NCI-H146 treated with DMSO at 0.1 percent for 48 hours (cell line): ENCODE results near the gene PCGF2.
"Not testable (repeated sequence)": the region's sequence is repeated elsewhere in the genome, so short reads cannot be mapped to it uniquely, and the experiment has no call there.

Experiments
- DNase-seq: peaks from one replicate; lab custom pipeline; 2025; ENCODE audit not compliant: unreplicated experiment; lab: John Stamatoyannopoulos, UW

The PCGF2 gene

DNA sequence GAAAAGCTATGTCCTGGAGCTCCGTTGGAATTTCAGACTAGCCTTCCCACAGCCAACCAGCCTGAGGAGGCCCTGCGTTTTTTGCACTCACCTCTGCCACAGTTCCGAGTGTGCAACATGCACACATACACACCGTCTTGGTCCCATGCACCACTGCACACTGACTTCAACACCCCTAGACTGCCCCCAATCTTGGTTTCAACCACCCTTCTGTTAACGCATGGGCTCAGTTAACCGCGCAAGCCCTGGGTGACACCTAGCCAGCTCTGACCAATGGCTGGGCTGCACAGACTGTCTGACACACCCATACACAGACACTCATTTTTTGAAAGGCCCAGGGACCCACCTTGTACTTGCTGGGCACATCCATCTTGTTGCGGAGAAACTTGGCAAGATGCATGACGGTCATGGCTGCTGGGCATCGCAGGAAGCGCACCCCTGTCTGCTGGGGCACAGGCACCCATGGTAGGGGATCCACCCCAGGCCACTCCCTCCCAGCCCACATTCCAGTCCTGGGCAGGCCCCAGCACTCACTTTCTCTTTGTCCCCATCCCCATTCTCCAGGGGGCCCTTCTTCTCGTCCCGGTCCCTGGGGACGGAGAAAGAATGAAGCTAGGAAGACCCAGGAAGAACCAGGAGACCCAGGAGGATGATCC is 10.0 kb downstream of the PCGF2 start:
- DNase-seq, result no peak

GRCh38 chr17:38735161-38735997 is 12.8 kb downstream of the PCGF2 start:
- no peak for DNase-seq

- DNase-seq, result no peak
Measured at GRCh38 chr17:38733982-38734973, 13.9 kb downstream of the PCGF2 start.

GRCh38 chr17:38733282-38733981 is 14.7 kb downstream of the PCGF2 start:
- no peak for DNase-seq

GRCh38 chr17:38732376-38733281 is 15.5 kb downstream of the PCGF2 start:
- DNase-seq, result no peak

- no peak for DNase-seq
Measured at GRCh38 chr17:38731526-38732294, 16.4 kb downstream of the PCGF2 start.

GRCh38 chr17:38730526-38731379 is 17.4 kb downstream of the PCGF2 start:
- peak; percentile 16 for DNase-seq

DNA sequence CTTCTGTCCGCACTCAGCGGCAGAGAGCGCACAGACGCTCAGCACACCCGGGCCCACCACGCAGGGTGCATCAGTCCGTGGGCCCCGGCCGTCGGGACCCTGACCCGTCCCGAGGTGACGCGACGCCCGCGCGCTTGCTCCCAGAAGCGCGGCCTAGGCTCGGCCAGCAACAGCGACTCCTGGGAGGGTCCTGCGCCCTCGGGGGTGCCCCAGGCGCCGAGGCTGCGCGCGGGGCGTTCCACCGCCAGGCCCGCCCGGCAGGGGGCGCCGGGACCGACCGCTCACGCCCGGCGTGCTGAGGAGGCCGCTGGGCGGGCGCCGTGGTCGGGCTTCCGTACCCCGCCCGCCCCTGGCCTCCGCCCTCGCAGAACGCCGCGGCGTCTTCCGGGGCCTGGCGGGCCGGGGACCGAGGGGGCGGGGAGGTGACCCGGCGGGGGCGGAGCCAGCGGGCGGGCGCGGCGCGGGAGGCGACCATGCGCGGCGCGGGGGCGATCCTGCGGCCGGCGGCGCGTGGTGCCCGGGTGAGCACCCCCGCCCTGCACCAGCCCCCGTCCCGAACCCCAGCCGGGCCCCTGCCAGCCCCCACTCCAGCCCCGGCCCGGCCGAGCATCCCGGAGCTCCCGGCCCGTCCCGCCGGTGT is 18.1 kb downstream of the PCGF2 start, which contains the start of gene CISD3:
Gene CISD3, plus strand, starts transcription at position 456 of the 640 bp plus-strand sequence. Its CDS starts 18 bp downstream, at position 474.
- DNase-seq, result peak; percentile 56

GRCh38 chr17:38729368-38729885 is 18.7 kb downstream of the PCGF2 start:
- DNase-seq, result no peak

GRCh38 chr17:38728290-38728831 is 19.8 kb downstream of the PCGF2 start:
- DNase-seq, result no peak

DNA sequence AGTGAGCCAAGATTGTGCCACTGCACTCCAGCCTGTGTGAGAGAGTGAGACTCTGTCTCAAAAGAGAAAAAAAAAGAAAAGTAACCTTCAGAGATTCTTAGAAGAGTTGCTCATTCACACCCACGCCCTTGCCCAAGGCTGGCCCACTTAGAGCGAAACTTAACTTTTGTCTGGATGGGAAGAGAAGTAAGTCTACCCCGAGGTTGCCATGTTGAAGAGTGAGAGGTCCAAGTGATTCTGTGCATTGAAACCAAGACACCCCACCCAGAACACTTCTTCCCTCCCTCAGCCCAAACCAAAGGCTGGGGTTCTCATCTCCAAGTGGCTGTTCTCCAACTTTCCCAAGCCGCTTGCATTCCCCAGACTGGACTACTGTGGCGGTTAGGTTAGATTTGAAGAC is 20.4 kb downstream of the PCGF2 start:
- no peak for DNase-seq

GRCh38 chr17:38726145-38726544 is 22.0 kb downstream of the PCGF2 start:
- DNase-seq, result not testable (repeated sequence)

DNA sequence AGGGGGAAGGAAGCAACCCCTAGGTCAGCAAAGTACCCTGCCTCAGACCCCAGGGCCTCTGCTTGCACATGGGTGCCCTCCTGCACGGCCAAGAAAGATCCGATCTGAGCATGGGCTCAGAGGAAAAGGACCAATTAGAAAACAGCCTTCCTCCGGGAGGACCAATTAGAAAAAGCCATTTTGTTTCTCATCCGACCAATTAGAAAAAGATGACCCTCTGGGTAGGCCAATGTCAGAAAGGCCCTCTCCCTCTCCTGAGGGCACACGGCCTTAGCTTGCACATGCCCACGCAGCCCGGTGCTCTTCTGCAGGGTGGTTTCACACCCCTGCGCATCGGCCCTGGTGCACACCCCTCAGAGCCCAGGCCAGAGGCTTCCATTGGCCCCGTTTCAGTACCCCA is 23.1 kb downstream of the PCGF2 start:
- DNase-seq, result no peak

GRCh38 chr17:38724337-38724988 is 23.7 kb downstream of the PCGF2 start:
- DNase-seq, result no peak

DNA sequence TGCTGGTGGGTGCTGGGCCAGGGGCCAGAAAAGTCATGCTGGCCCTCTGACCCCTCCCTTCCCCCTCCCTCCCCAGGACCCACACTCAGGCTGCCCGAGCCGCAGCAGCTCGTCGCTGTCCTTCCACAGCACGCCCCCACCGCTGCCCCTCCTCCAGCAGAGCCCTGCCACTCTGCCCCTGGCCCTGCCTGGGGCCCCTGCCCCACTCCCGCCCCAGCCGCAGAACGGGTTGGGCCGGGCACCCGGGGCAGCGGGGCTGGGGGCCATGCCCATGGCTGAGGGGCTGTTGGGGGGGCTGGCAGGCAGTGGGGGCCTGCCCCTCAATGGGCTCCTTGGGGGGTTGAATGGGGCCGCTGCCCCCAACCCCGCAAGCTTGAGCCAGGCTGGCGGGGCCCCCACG is 26.3 kb downstream of the PCGF2 start:
- DNase-seq, result no peak

DNA sequence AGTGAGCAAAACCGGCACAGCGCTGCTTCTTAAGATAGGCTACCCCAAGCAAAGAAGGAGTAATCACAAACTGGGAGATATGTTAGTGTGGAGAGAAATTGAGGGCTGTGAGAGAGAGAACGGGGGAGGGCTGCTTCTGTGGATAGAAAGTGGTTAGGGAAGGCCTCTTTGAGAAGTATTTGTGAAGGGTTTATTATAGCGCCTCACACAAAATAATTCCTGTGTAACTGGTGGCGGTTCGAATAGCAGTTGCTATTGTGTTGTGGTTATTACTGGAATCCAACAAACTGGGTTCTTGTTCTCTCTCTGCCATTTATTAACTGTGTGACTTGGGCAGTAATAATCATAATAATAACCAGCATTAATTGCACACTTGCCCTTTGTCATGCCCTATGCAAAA is 27.2 kb downstream of the PCGF2 start:
- no peak for DNase-seq
